RWPE2 (cell line): ENCODE measurements around the gene NAA35.

Source experiments
- ATAC-seq: fragments of 200-7000 bp; cut with Tn5 transposase; 3 replicates; pipeline ENCODE4 v1.9.1; 2021; ENCODE audit warnings: low read depth
- DNase-seq: peaks from one replicate; pipeline ENCODE4 v3.0.0-alpha.2; 2020; ENCODE audit warnings: low spot score
- H3K27ac ChIP-seq: fragments of 450-650 bp; 2 replicates; pipeline ENCODE4 v1.5.1; 2017; ENCODE audit warnings: mild to moderate bottlenecking; ENCODE audit not compliant: poor library complexity, severe bottlenecking
- H3K27me3 ChIP-seq: fragments of 250-450 bp; sonication (Bioruptor Pico); 2 replicates; pipeline ENCODE4 v1.5.1; 2021; ENCODE audit warnings: mild to moderate bottlenecking, moderate library complexity; ENCODE audit not compliant: insufficient read depth, poor library complexity, severe bottlenecking
- H3K36me3 ChIP-seq: fragments of 250-450 bp; sonication (Bioruptor Pico); 2 replicates; pipeline ENCODE4 v1.5.1; 2020; ENCODE audit warnings: low read depth, mild to moderate bottlenecking, moderate library complexity
- H3K4me1 ChIP-seq: fragments of 250-450 bp; sonication (Bioruptor Pico); 2 replicates; pipeline ENCODE4 v1.5.1; 2021; ENCODE audit warnings: mild to moderate bottlenecking, moderate library complexity; ENCODE audit not compliant: insufficient read depth, poor library complexity, severe bottlenecking
- H3K4me3 ChIP-seq: fragments of 250-450 bp; sonication (Bioruptor Pico); 2 replicates; pipeline ENCODE4 v1.5.1; 2021; ENCODE audit warnings: mild to moderate bottlenecking, moderate library complexity; ENCODE audit not compliant: severe bottlenecking
- H3K9me3 ChIP-seq: fragments of 250-450 bp; sonication (Bioruptor Pico); 2 replicates; pipeline ENCODE4 v1.5.1; 2021; ENCODE audit warnings: mild to moderate bottlenecking, moderate library complexity; ENCODE audit not compliant: severe bottlenecking
- TF ChIP-seq, protein P1 (sequence below): fragments of 450-650 bp; IDR thresholded peaks from one replicate; pipeline ENCODE4 v1.5.1; 2017; ENCODE audit warnings: mild to moderate bottlenecking, moderate library complexity; ENCODE audit not compliant: poor library complexity, severe bottlenecking

The NAA35 gene

DNA sequence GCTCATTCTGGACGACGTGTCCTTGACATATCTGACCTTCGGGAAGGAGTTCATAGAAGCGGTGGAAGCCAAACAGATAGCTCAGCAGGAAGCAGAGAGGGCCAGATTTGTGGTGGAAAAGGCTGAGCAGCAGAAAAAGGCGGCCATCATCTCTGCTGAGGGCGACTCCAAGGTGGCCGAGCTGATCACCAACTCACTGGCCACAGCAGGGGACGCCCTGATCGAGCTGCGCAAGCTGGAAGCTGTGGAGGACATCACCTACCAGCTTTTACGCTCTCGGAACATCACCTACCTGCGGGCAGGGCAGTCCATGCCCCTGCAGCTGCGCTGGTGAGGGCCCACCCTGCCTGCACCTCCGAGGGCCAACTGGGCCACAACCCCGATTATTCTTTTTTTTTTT, 41.6 kb upstream of the NAA35 start:
- Histone ChIP-seq H3K27ac (no peak overlapping the region), H3K9me3 (peaks cover 2% of the 10 kb centered on the region), H3K36me3 (no peaks in the 10 kb centered on the region), H3K27me3 (no peaks in the 10 kb centered on the region), H3K4me1 (no peaks in the 10 kb centered on the region), H3K4me3 (no peak overlapping the region)
- no peak for ATAC-seq
- no peak for DNase-seq
- TF ChIP-seq, protein P1, sequence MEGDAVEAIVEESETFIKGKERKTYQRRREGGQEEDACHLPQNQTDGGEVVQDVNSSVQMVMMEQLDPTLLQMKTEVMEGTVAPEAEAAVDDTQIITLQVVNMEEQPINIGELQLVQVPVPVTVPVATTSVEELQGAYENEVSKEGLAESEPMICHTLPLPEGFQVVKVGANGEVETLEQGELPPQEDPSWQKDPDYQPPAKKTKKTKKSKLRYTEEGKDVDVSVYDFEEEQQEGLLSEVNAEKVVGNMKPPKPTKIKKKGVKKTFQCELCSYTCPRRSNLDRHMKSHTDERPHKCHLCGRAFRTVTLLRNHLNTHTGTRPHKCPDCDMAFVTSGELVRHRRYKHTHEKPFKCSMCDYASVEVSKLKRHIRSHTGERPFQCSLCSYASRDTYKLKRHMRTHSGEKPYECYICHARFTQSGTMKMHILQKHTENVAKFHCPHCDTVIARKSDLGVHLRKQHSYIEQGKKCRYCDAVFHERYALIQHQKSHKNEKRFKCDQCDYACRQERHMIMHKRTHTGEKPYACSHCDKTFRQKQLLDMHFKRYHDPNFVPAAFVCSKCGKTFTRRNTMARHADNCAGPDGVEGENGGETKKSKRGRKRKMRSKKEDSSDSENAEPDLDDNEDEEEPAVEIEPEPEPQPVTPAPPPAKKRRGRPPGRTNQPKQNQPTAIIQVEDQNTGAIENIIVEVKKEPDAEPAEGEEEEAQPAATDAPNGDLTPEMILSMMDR: no peak

DNA sequence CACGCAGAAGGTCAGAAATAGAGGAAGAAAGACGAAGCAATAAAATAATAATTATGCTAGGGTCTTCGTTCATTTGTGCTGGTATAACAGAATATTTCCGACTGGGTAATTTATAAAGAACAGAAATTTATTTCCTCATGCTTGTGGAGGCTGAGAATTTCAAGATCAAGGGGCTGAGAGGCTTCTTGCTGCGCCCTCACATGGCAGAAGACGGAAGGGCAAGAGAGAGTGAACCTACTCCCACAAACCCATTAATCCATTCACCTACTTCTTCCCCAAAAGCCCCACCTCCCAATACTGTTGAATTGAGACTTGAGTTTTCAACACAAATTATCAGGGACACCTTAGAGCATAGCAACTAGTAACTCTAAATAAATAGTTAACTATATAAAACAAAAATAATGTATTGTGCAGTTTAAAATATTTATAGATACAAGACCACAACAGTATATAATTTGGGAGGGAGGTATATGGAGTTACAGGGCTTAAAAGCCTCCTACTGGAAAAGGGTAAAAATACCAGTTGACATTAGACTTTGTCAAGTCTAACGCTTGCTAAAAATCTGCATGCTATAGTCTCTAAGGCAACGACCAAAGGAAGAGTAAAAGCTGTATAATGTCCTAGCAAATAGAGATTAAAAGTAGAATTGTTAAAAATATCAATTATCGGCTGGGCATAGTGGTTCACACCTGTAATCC, 40.3 kb upstream of the NAA35 start:
- H3K27me3 ChIP-seq: no peaks in the 10 kb centered on the region
- no peaks in the 10 kb centered on the region for H3K4me1 ChIP-seq
- DNase-seq (no peak), ATAC-seq (no peak)
- TF ChIP-seq, protein P1: peak; percentile 49
- no peak overlapping the region for H3K4me3 ChIP-seq
- no peaks in the 10 kb centered on the region for H3K36me3 ChIP-seq
- H3K27ac ChIP-seq: no peak overlapping the region
- peaks cover 2% of the 10 kb centered on the region for H3K9me3 ChIP-seq

DNA sequence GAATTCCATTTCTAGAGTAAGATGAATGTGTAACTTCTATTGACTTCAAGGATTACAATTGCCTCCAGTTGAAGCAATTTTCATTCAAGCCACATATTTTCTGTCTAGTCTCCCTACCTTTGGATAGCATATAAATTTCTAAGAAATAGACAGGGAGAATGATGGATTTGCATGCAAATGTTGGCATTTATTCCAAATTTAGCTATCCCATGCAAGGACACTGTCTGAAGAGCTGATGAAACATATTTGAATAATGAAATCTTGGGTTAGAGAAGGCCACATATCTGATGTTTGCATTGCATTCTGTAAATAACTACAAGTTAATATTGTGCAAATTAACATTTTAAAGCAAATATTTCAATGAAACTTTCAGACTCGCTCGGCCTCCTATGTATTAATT, 36.0 kb upstream of the NAA35 start:
- Histone ChIP-seq H3K4me1 (no peaks in the 10 kb centered on the region), H3K4me3 (no peak overlapping the region), H3K9me3 (no peaks in the 10 kb centered on the region), H3K36me3 (no peaks in the 10 kb centered on the region), H3K27ac (no peak overlapping the region), H3K27me3 (no peaks in the 10 kb centered on the region)
- no peak for ATAC-seq
- TF ChIP-seq, protein P1: no peak
- DNase-seq: no peak

DNA sequence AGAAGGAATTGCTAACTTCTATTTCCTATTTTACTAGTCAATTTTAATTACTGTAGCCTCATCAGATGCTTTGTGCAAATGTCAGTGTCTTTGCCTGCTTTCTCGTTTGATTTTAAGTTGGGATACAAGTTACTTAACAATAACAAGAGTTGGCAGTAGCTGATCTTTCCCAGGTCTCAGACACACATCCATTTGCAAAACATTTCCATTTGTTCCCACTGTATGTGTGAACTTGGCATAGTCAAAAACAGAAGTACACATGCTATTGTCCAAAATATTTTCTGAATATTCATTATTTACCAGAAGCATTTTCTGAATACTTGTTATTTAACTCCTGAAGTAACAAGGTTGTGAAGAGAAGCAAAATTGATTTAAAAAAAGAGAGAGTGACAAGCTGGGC, 35.0 kb upstream of the NAA35 start:
- H3K27me3 ChIP-seq: no peaks in the 10 kb centered on the region
- H3K4me3 ChIP-seq: no peak overlapping the region
- no peak for DNase-seq
- H3K4me1 ChIP-seq: no peaks in the 10 kb centered on the region
- no peak overlapping the region for H3K27ac ChIP-seq
- ATAC-seq: no peak
- H3K36me3 ChIP-seq: no peaks in the 10 kb centered on the region
- TF ChIP-seq, protein P1: no peak
- H3K9me3 ChIP-seq: no peaks in the 10 kb centered on the region

DNA sequence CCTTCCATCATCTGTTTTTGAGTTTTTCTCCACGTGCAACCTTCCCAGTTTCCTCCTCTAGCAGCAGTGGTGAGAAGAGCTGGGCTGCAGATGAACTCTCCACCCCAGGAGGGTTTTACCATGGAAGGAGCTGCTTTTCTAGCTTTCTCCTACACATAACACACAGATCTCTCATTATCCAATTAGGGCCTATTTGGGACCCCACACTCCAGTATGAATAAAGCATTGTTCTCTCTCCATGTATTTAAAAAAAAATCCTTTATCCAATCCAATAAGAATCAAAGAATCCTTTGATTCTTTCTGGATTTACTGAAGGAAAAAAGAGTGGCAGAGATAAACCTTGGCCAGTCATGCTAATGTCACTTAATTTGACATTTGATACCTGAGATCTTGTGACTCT, 31.6 kb upstream of the NAA35 start:
- ATAC-seq (no peak), DNase-seq (no peak)
- Histone ChIP-seq H3K4me1 (no peaks in the 10 kb centered on the region), H3K36me3 (no peaks in the 10 kb centered on the region), H3K27ac (no peak overlapping the region), H3K4me3 (no peak overlapping the region), H3K27me3 (no peaks in the 10 kb centered on the region), H3K9me3 (no peaks in the 10 kb centered on the region)
- TF ChIP-seq, protein P1: no peak
